ENCODE data around the gene ASB4. TPM values are rescaled to one million over a fixed set of nuclear protein-coding genes. Genes with fewer than 3 reads are reported as not detected.

Gene ASB4
- total RNA-seq, 1 experiment from 2014 or later: not detected

GRCh38 chr7:95490231-95490762 is 4.6 kb downstream of the ASB4 start:
- Histone ChIP-seq H3K4me3 (ENCODE audit: low read depth, low read length, poor library complexity, severe bottlenecking) (no peak overlapping the region), H3K36me3 (ENCODE audit: insufficient read depth, low read length, poor library complexity, severe bottlenecking) (no peaks in the 10 kb centered on the region), H3K27me3 (replicated peaks; ENCODE audit: insufficient read depth, low read depth, low read length, poor library complexity) (no peaks in the 10 kb centered on the region), H3K9me3 (ENCODE audit: low read depth, low read length, poor library complexity, severe bottlenecking) (no peaks in the 10 kb centered on the region), H3K27ac (ENCODE audit: low read depth, low read length, poor library complexity, severe bottlenecking) (no peak overlapping the region), H3K4me1 (ENCODE audit: insufficient read depth, low read length, poor library complexity, severe bottlenecking) (no peaks in the 10 kb centered on the region)
- DNase-seq (ENCODE audit: low spot score): no peak
- intact Hi-C loops (cut with micrococcal nuclease; ENCODE audit: unreplicated experiment): no loop called here
- no TSS peak for BruUV-seq (replicated peaks)
- TF ChIP-seq EZH2 (IDR thresholded peaks at IDR 0.05; ENCODE audit: borderline replicate concordance, low read depth, low read length, poor library complexity, severe bottlenecking) (no peak), CTCF (conservative IDR thresholded peaks at IDR 0.05; ENCODE audit: low read depth, low read length) (no peak)
- CTCF ChIA-PET: no interaction called here
- POLR2A ChIA-PET (ENCODE audit: low non-redundant PET): no interaction called here

- H3K9me3 ChIP-seq (ENCODE audit: low read depth, low read length, poor library complexity, severe bottlenecking): no peaks in the 10 kb centered on the region
- ChIA-PET CTCF (no interaction called here), POLR2A (ENCODE audit: low non-redundant PET) (no interaction called here)
- no peak overlapping the region for H3K4me3 ChIP-seq (ENCODE audit: low read depth, low read length, poor library complexity, severe bottlenecking)
- H3K27me3 ChIP-seq (replicated peaks; ENCODE audit: insufficient read depth, low read depth, low read length, poor library complexity): no peaks in the 10 kb centered on the region
- intact Hi-C loops (cut with micrococcal nuclease; ENCODE audit: unreplicated experiment): no loop called here
- H3K4me1 ChIP-seq (ENCODE audit: insufficient read depth, low read length, poor library complexity, severe bottlenecking): no peaks in the 10 kb centered on the region
- H3K27ac ChIP-seq (ENCODE audit: low read depth, low read length, poor library complexity, severe bottlenecking): no peak overlapping the region
- no TSS peak for BruUV-seq (replicated peaks)
- no peaks in the 10 kb centered on the region for H3K36me3 ChIP-seq (ENCODE audit: insufficient read depth, low read length, poor library complexity, severe bottlenecking)
- TF ChIP-seq CTCF (conservative IDR thresholded peaks at IDR 0.05; ENCODE audit: low read depth, low read length) (no peak), EZH2 (IDR thresholded peaks at IDR 0.05; ENCODE audit: borderline replicate concordance, low read depth, low read length, poor library complexity, severe bottlenecking) (no peak)
- no peak for DNase-seq (ENCODE audit: low spot score)
Observed at GRCh38 chr7:95491201-95491600, 5.5 kb downstream of the ASB4 start.

- H3K27me3 ChIP-seq (replicated peaks; ENCODE audit: insufficient read depth, low read depth, low read length, poor library complexity): no peaks in the 10 kb centered on the region
- no peak for TF ChIP-seq EZH2 (IDR thresholded peaks at IDR 0.05; ENCODE audit: borderline replicate concordance, low read depth, low read length, poor library complexity, severe bottlenecking)
- TF ChIP-seq CTCF (conservative IDR thresholded peaks at IDR 0.05; ENCODE audit: low read depth, low read length): no peak
- no peak overlapping the region for H3K27ac ChIP-seq (ENCODE audit: low read depth, low read length, poor library complexity, severe bottlenecking)
- no peak for DNase-seq (ENCODE audit: low spot score)
- ChIA-PET POLR2A (ENCODE audit: low non-redundant PET) (no interaction called here), CTCF (no interaction called here)
- H3K4me1 ChIP-seq (ENCODE audit: insufficient read depth, low read length, poor library complexity, severe bottlenecking): no peaks in the 10 kb centered on the region
- no peak overlapping the region for H3K4me3 ChIP-seq (ENCODE audit: low read depth, low read length, poor library complexity, severe bottlenecking)
- no TSS peak for BruUV-seq (replicated peaks)
- intact Hi-C loops (cut with micrococcal nuclease; ENCODE audit: unreplicated experiment): no loop called here
- H3K9me3 ChIP-seq (ENCODE audit: low read depth, low read length, poor library complexity, severe bottlenecking): no peaks in the 10 kb centered on the region
- no peaks in the 10 kb centered on the region for H3K36me3 ChIP-seq (ENCODE audit: insufficient read depth, low read length, poor library complexity, severe bottlenecking)
Observed at GRCh38 chr7:95491634-95492314, 6.0 kb downstream of the ASB4 start.

Measured in A673 (cell line).